ENCODE results near the gene DAGLB. TPM values are rescaled to one million over a fixed set of nuclear protein-coding genes. Genes with fewer than 3 reads are reported as not detected.
A peak's percentile ranks its signal among the peaks of the same experiment; 100 is the strongest.

The DAGLB gene
- total RNA-seq, 4 donors from 2014 or later: 12.6 to 25.8 (median 18.0) TPM

DNA sequence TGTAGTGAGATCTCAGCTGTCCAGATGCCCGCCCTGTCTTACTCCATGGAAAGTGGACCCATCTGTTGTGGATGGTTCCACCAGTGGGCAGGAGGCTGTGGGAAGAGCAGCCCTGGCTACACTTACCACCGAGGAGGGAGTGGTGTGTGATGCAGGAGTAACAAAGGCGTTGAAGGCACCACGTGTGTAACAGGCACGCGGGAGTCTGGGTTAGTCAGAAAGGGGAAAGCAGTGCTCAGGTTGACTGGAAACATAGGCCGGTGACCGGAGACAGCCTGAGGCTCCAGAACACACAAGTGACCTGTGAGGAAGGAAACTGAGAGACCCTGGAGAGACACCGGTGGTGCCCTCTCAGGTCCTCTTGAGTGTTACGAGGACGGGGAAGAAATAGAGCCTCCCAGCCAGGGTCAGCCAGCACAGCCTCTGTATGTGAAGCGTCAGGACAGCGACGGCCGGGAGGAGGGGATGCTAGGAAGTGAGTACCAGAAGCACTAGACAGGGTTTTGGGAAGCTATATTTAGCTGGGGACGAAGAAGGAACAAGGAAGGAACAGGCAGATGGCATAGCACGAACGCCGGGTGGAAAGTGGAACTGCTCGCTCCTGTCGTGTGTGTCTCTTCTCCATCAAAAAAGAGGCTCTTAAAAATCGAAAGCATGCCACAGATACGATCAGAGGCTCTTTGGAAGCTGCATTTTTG, 51.7 kb downstream of the DAGLB start:
- Histone ChIP-seq H3K36me3 (peaks cover 0 to 42% (median 0%) of the 10 kb centered on the region in 3 donors), H3K27me3 (no peaks in the 10 kb centered on the region), H3K9me3 (no peaks in the 10 kb centered on the region), H3K4me1 (peaks cover 0 to 88% (median 33%) of the 10 kb centered on the region in 4 donors), H3K27ac (peak overlapping the region in 3 of 4 donors; percentile 38 to 60 (median 41)), H3K4me3 (no peak overlapping the region)
- TF ChIP-seq POLR2A (IDR thresholded peaks at IDR 0.05) (no peak), EP300 (IDR thresholded peaks at IDR 0.05) (peak in 1 of 2 donors; percentile 32)
- 76 to 80% methylated on average over 23 of the region's 23 CpGs for WGBS, 2 donors
- DNase-seq (ENCODE audit: low spot score in 2 of 2): no peak

DNA sequence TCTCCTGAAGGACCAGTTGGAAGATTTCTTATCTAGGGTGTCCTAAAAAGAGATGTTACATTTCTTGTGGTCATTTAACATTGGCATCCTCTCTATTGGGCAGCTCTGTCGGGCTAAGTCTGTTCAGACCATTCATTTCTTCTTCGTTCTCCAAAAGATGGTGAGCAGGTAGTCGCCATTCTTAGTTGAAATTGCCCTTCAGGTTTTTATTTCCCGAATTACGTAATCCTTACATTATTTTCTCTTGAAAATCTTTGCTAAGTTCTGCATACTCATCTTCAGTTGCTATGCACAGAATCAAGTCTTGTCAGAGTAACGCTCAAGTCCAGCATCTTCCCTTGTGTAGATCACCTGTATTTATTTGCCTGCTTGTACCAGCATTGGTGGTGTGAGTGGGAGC, 53.6 kb downstream of the DAGLB start:
- Histone ChIP-seq H3K9me3 (no peaks in the 10 kb centered on the region), H3K27me3 (no peaks in the 10 kb centered on the region), H3K36me3 (peaks cover 0 to 55% (median 0%) of the 10 kb centered on the region in 3 donors), H3K4me3 (no peak overlapping the region), H3K27ac (peak overlapping the region in 3 of 4 donors; percentile 70 to 80 (median 73)), H3K4me1 (peaks cover 0 to 78% (median 26%) of the 10 kb centered on the region in 4 donors)
- DNase-seq (ENCODE audit: low spot score in 2 of 2): no peak
- no peak for TF ChIP-seq CTCF (IDR thresholded peaks at IDR 0.05)
- 91 to 95% methylated on average over 6 of the region's 6 CpGs for WGBS, 2 donors

- Histone ChIP-seq H3K4me1 (peaks cover 0 to 73% (median 22%) of the 10 kb centered on the region in 4 donors), H3K36me3 (peaks cover 0 to 60% (median 2%) of the 10 kb centered on the region in 3 donors), H3K4me3 (no peak overlapping the region), H3K27me3 (no peaks in the 10 kb centered on the region), H3K9me3 (no peaks in the 10 kb centered on the region), H3K27ac (peak overlapping the region in 3 of 4 donors; percentile 70 to 80 (median 73))
- 90 to 97% methylated on average over 3 of the region's 3 CpGs for WGBS, 2 donors
- TF ChIP-seq POLR2A (IDR thresholded peaks at IDR 0.05) (no peak), EP300 (IDR thresholded peaks at IDR 0.05) (no peak), CTCF (IDR thresholded peaks at IDR 0.05) (no peak)
- DNase-seq (ENCODE audit: low spot score in 2 of 2): no peak
Observed at GRCh38 chr7:6393667-6394056, 54.1 kb downstream of the DAGLB start.

DNA sequence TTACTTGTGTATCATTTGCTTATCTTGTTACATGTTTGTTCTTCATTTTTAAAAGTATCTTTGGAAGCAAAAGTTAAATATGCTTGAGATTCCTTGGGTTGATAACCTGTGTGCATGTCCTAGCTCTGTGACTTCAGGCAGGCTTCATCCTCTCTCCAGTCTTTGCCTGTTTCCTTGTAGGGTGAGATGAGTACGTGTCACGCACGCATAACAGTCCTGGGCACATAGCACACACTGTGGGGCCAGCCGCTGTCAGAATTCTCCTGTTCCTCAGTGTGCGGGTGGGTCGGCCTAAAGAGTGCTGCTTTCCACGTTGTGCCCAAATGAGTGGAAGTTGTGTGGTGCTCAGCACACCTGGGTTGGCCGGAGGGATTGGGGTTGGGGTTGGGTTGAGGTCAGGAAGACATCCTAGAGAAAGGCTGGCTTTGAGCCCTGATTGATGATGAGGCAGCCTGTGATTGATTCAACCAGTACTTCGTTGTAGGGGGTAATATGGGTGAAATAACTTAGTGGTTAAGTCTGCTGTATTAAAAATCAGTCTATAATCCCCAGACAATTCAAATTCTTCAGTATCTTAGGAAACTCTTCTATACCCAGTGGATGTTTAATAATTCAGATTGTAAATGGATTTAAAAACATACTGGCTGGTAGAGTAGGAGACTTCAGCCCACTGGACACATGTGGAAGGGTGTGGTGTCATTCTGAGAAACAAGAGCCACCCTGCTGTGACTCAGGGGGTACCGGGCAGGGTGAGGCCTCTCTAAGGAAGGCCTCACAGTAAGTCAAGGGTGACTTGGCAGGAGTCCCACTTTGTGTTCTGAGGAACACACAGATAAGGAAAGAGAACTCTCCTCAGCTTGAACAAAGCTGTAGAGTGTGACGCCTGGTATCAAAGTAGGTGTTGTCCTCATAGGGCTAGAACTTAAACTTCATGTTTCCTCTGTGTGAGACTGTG, 54.8 kb downstream of the DAGLB start:
- peak; percentile 41 to 74 for DNase-seq (ENCODE audit: low spot score in 2 of 2)
- Histone ChIP-seq H3K36me3 (peaks cover 0 to 66% (median 4%) of the 10 kb centered on the region in 3 donors), H3K9me3 (no peaks in the 10 kb centered on the region), H3K4me1 (peaks cover 0 to 68% (median 19%) of the 10 kb centered on the region in 4 donors), H3K4me3 (no peak overlapping the region), H3K27me3 (no peaks in the 10 kb centered on the region), H3K27ac (peak overlapping the region in 3 of 4 donors; percentile 70 to 80 (median 73))
- TF ChIP-seq EP300 (IDR thresholded peaks at IDR 0.05) (peak in 1 of 2 donors; percentile 45), POLR2A (IDR thresholded peaks at IDR 0.05) (no peak)
- 63 to 64% methylated on average over 11 of the region's 11 CpGs for WGBS, 2 donors

GRCh38 chr7:6389728-6390127, 58.0 kb downstream of the DAGLB start:
- no peak for TF ChIP-seq EP300 (IDR thresholded peaks at IDR 0.05)
- no peak for TF ChIP-seq POLR2A (IDR thresholded peaks at IDR 0.05)
- TF ChIP-seq CTCF (IDR thresholded peaks at IDR 0.05): no peak
- Histone ChIP-seq H3K4me1 (peaks cover 0 to 71% (median 36%) of the 10 kb centered on the region in 4 donors), H3K36me3 (peaks cover 0 to 68% (median 4%) of the 10 kb centered on the region in 3 donors), H3K27ac (no peak overlapping the region), H3K9me3 (no peaks in the 10 kb centered on the region), H3K27me3 (no peaks in the 10 kb centered on the region), H3K4me3 (no peak overlapping the region)
- DNase-seq (ENCODE audit: low spot score in 2 of 2): no peak
- WGBS, 2 donors: 96% methylated on average over 2 of the region's 2 CpGs

Data from tibial nerve (tissue), 4 donors.